K562 (cell line): Measurements from ENCODE around the gene CLEC4F. TPM values are rescaled to one million over a fixed set of nuclear protein-coding genes. Genes with fewer than 3 reads are reported as not detected.

ENCODE experiments used
- ATAC-seq: fragments of 200-7000 bp; cut with Tn5 transposase; 3 replicates; pipeline ENCODE4 v1.9.1; 2020; ENCODE audit warnings: moderate library complexity
- BruUV-seq: library from RNA; stranded (reverse); fragments of 400-500 nt; replicated peaks from 2 replicates; lab custom pipeline; 2021; lab: Mats Ljungman, UMichigan
- CTCF ChIA-PET: fragments of 300-600 bp; formaldehyde crosslinking; extraction: SDS; loops from one replicate; lab custom pipeline; 2021; ENCODE audit warnings: low intra/inter-chr PET ratio; lab: Yijun Ruan, JAX
- POLR2A ChIA-PET: fragments of 300-600, 350-650 bp; sonication (Branson Sonifier 250); formaldehyde crosslinking; extraction: SDS; loops from one replicate; lab custom pipeline; 2021; ENCODE audit warnings: antibody characterized with exemption, inconsistent platforms; lab: Yijun Ruan, JAX
- DNase-seq, 4 experiments: peaks; one replicate each; pipeline versions ENCODE4 v3.0.0 to v3.0.0-alpha.2; 2011 to 2018; ENCODE audit warnings: low spot score in 3 of 4, mixed read lengths in 3 of 4; ENCODE audit errors: extremely low read depth in 1 of 4
- FAIRE-seq: peaks from 2 replicates; lab custom pipeline; 2011; peaks lifted over from hg19 to GRCh38; lab: Jason Lieb, UNC
- H2AFZ ChIP-seq: 2 replicates; pipeline ENCODE4 v1.6.0; 2011; ENCODE audit warnings: low read depth, low read length, control low read depth, inconsistent platforms
- H3K27ac ChIP-seq: fragments of 200-600 bp; 3 replicates; pipeline ENCODE4 v1.8.0; 2011; ENCODE audit warnings: low read depth, mild to moderate bottlenecking, control low read depth, inconsistent platforms, low read length, moderate library complexity, mixed read lengths; ENCODE audit errors: extremely low read depth
- H3K27me3 ChIP-seq, 2 experiments: fragments of 300-600 bp in 1 of 2; 2 replicates in 1 of 2; 3 replicates in 1 of 2; pipeline versions ENCODE4 v1.6.0 to v1.8.0; 2011; ENCODE audit warnings: inconsistent platforms in 2 of 2, low read length in 2 of 2, mild to moderate bottlenecking in 1 of 2, mixed read lengths in 1 of 2, moderate library complexity in 1 of 2; ENCODE audit not compliant: control insufficient read depth in 2 of 2, insufficient read depth in 2 of 2
- H3K36me3 ChIP-seq: fragments of 300-600 bp; 3 replicates; pipeline ENCODE4 v1.8.0; 2011; ENCODE audit warnings: mild to moderate bottlenecking, low read length, inconsistent platforms; ENCODE audit not compliant: control insufficient read depth, insufficient read depth
- H3K4me1 ChIP-seq, 2 experiments: fragments of 200-600 bp in 1 of 2; replicated peaks in 1 of 2; 2 replicates in 1 of 2; 3 replicates in 1 of 2; pipeline versions ENCODE4 v1.5.1 to v1.8.0; 2011; ENCODE audit warnings: inconsistent platforms in 2 of 2, low read length in 2 of 2, mild to moderate bottlenecking in 1 of 2, mixed read lengths in 1 of 2, moderate library complexity in 1 of 2; ENCODE audit not compliant: control insufficient read depth in 2 of 2, insufficient read depth in 2 of 2
- H3K4me2 ChIP-seq: 2 replicates; pipeline ENCODE4 v1.6.1; 2011; ENCODE audit warnings: low read length, control low read depth, inconsistent platforms, mixed read lengths; ENCODE audit not compliant: insufficient read depth
- H3K4me3 ChIP-seq: fragments of 200-600 bp; sonication (generic), shearing (Covaris generic); 2 replicates; pipeline ENCODE4 v1.5.1; 2016; ENCODE audit warnings: control low read depth, inconsistent platforms
- H3K79me2 ChIP-seq: fragments of 200-600 bp; 3 replicates; pipeline ENCODE4 v1.8.0; 2011; ENCODE audit warnings: low read length, inconsistent platforms; ENCODE audit not compliant: control insufficient read depth, insufficient read depth
- H3K9ac ChIP-seq, 2 experiments: 2 replicates each; pipeline versions ENCODE4 v1.6.0 to v1.6.1; 2011; ENCODE audit warnings: low read depth in 2 of 2, low read length in 2 of 2, control low read depth in 1 of 2, inconsistent platforms in 1 of 2, mild to moderate bottlenecking in 1 of 2, mixed read lengths in 1 of 2; ENCODE audit not compliant: insufficient read depth in 1 of 2
- H3K9me1 ChIP-seq: one replicate; pipeline ENCODE4 v1.6.0; 2011; ENCODE audit warnings: inconsistent platforms, mild to moderate bottlenecking, low read length, moderate library complexity; ENCODE audit not compliant: control insufficient read depth, insufficient read depth
- H3K9me3 ChIP-seq: replicated peaks from 2 replicates; pipeline ENCODE4 v1.5.1; 2011; ENCODE audit warnings: low read depth, low read length, inconsistent platforms; ENCODE audit not compliant: control insufficient read depth, insufficient read depth
- H4K20me1 ChIP-seq: replicated peaks from 2 replicates; pipeline ENCODE4 v1.6.1; 2011; ENCODE audit warnings: low read length, inconsistent platforms, mixed read lengths; ENCODE audit not compliant: control insufficient read depth, insufficient read depth
- GABPB2 ChIP-seq: fragments of 250-450 bp; sonication (Bioruptor Pico); conservative IDR thresholded peaks from 2 replicates; pipeline ENCODE4 v1.5.1; 2021; ENCODE audit warnings: mild to moderate bottlenecking
- LEF1 ChIP-seq: fragments of 450-650 bp; IDR thresholded peaks from 2 replicates; pipeline ENCODE4 v1.6.1; 2016; ENCODE audit warnings: mild to moderate bottlenecking
- RAD21 ChIP-seq, 2 experiments: fragments of 250-450 bp in 1 of 2; fragments of 450-650 bp in 1 of 2; sonication (Bioruptor Pico) in 1 of 2; formaldehyde crosslinking in 1 of 2; IDR thresholded peaks in 1 of 2; conservative IDR thresholded peaks in 1 of 2; 2 replicates each; pipeline versions ENCODE4 v1.4.0 to v1.8.0; 2020 to 2022; ENCODE audit warnings: mild to moderate bottlenecking in 2 of 2, moderate library complexity in 1 of 2
- RCOR1 ChIP-seq, 2 experiments: IDR thresholded peaks; 2 replicates each; pipeline ENCODE4 v1.6.1; 2012; ENCODE audit warnings: low read depth in 2 of 2, low read length in 2 of 2, borderline replicate concordance in 1 of 2, improper control_type of control experiment in 1 of 2
- RHOXF2B ChIP-seq: fragments of 250-450 bp; sonication (Bioruptor Pico); conservative IDR thresholded peaks from 2 replicates; pipeline ENCODE4 v1.5.1; 2021
- TCF7 ChIP-seq: sonication (generic); IDR thresholded peaks from 2 replicates; pipeline ENCODE4 v1.6.1; 2016; ENCODE audit warnings: antibody characterized with exemption, borderline replicate concordance
- ZNF318 ChIP-seq, 2 experiments: fragments of 450-650 bp; IDR thresholded peaks; 2 replicates each; pipeline ENCODE4 v1.6.1; 2016; ENCODE audit warnings: mild to moderate bottlenecking in 2 of 2, borderline replicate concordance in 1 of 2, low read depth in 1 of 2, moderate library complexity in 1 of 2
- ZNF511 ChIP-seq: sonication (generic); formaldehyde crosslinking; IDR thresholded peaks from 2 replicates; pipeline ENCODE4 v1.8.0; 2022; ENCODE audit warnings: mild to moderate bottlenecking, missing genetic modification reagents
- ZNF518B ChIP-seq: fragments of 250-450 bp; sonication (Bioruptor Pico); IDR thresholded peaks from 2 replicates; pipeline ENCODE4 v1.5.0; 2021; ENCODE audit warnings: mild to moderate bottlenecking, moderate library complexity
- WGBS: fragments of 100-300 bp; shearing (Covaris generic); methylation state at CpG from one replicate; pipeline ENCODE4 v1.1.6; 2016; ENCODE audit warnings: low coverage, mixed read lengths; ENCODE audit not compliant: insufficient coverage; ENCODE audit errors: missing lambda C conversion rate; 5-methylcytosine and 5-hydroxymethylcytosine counted together
- in situ Hi-C: fragments of 300-500 bp; cut with MboI; formaldehyde crosslinking; loops from 4 replicates; pipeline ENCODE4 v1.15.0; 2018; ENCODE audit warnings: inconsistent platforms, mixed read lengths
- intact Hi-C: fragments of 100-400 bp; cut with micrococcal nuclease; formaldehyde crosslinking; loops from 2 replicates; pipeline ENCODE4 v1.14.2; 2022
- polyA plus RNA-seq, 8 experiments: library from polyadenylated mRNA; depleted of rRNA in 4 of 8; stranded (reverse) in 5 of 8; unstranded in 3 of 8; fragments of >200 nt; fragmentation: Nextera tagmentation in 2 of 8; fragmentation: Illumina TruSeq in 1 of 8; extraction: Ambion mirVana in 2 of 8; extraction: Trizol in 1 of 8; gene quantifications; 2 replicates each; pipeline versions ENCODE4 v1.2.1 to v1.2.3, GENCODE V29; 2011 to 2014; ENCODE audit warnings: inconsistent platforms in 1 of 8, missing spikeins in 1 of 8
- total RNA-seq, 7 experiments: library from RNA; depleted of rRNA in 6 of 7; stranded (reverse); fragments of >200 nt in 6 of 7; fragmentation: Illumina TruSeq in 2 of 7; extraction: Trizol in 2 of 7; gene quantifications; 2 replicates each; pipeline versions ENCODE4 v1.2.1 to v1.2.3, GENCODE V29; 2011 to 2021; ENCODE audit warnings: low replicate concordance in 1 of 7

CLEC4F gene
- total and polyA plus RNA-seq, 9 of the 15 experiments (the other 6 are each of a cell fraction or from before 2014, with no cell fraction given) = not detected

GRCh38 chr2:70831861-70832260 lies 11.5 kb upstream of the CLEC4F start:
- in situ Hi-C loops = no loop called here
- no TSS peak for BruUV-seq
- Histone ChIP-seq H3K36me3 (no peaks in the 10 kb centered on the region), H4K20me1 (0 out of 2 replicates have a peak, but pooled peaks cover 4% of the 10 kb centered on the region), H3K4me3 (no peak overlapping the region), H2AFZ (no peak overlapping the region), H3K27me3 (peaks cover 24 to 64% of the 10 kb centered on the region in 2 experiments), H3K4me2 (no peak overlapping the region), H3K9ac (no peak overlapping the region), H3K4me1 (no peaks in the 10 kb centered on the region; a peak in 2 of 5 replicates), H3K79me2 (no peaks in the 10 kb centered on the region), H3K9me1 (no peaks in the 10 kb centered on the region), H3K27ac (no peak overlapping the region), H3K9me3 (no peaks in the 10 kb centered on the region)
- CTCF ChIA-PET = no interaction called here
- WGBS = 2% methylated on average over 6 of the region's 6 CpGs
- intact Hi-C loops = no loop called here
- DNase-seq = no peak
- no peak for ATAC-seq
- POLR2A ChIA-PET = no interaction called here
- no peak for FAIRE-seq
- TF ChIP-seq GABPB2 (CRISPR knock-in tag) (no peak), RCOR1 (IDR thresholded peaks at IDR 0.05; ENCODE audit: borderline replicate concordance in 1 of 2, low read depth in 2 of 2, low read length in 2 of 2) (no peak), ZNF518B (CRISPR knock-in tag) (no peak), TCF7 (no peak), ZNF318 (IDR thresholded peaks at IDR 0.05; ENCODE audit: borderline replicate concordance in 1 of 2, low read depth in 1 of 2) (no peak), ZNF511 (CRISPR knock-in tag) (no peak), RAD21 (CRISPR knock-in tag; conservative IDR thresholded peaks at IDR 0.05 in 1 of 2, IDR thresholded peaks at IDR 0.05 in 1 of 2) (no peak), RHOXF2B (CRISPR knock-in tag) (no peak), LEF1 (no peak)
